Tibial artery (tissue), 4 donors: ENCODE results near the gene NUDC.

Source experiments
- DNase-seq, 2 donors: peaks; one replicate each; pipeline ENCODE4 v3.0.0-alpha.2; 2019
- H3K27ac ChIP-seq, 2 donors: fragments of 200-600 bp; sonication (generic) in 1 of 2; 1 replicate in 1 of 2; 2 replicates in 1 of 2; pipeline ENCODE4 v1.5.1; 2018 to 2019; ENCODE audit warnings: mild to moderate bottlenecking in 1 of 2
- H3K27me3 ChIP-seq, 2 donors: fragments of 200-600 bp; sonication (generic) in 1 of 2; one replicate each; pipeline versions ENCODE4 v1.5.1 to v1.6.0; 2016 to 2019
- H3K36me3 ChIP-seq, 3 donors: fragments of 200-600 bp; sonication (generic) in 2 of 3; one replicate each; pipeline ENCODE4 v1.5.1; 2016 to 2019; ENCODE audit warnings: mild to moderate bottlenecking in 2 of 3
- H3K4me1 ChIP-seq, 4 donors: fragments of 200-600 bp; sonication (generic) in 2 of 4; 1 replicate in 3 of 4; 2 replicates in 1 of 4; pipeline ENCODE4 v1.5.1; 2016 to 2019
- H3K4me3 ChIP-seq, 2 donors: fragments of 200-600 bp; sonication (generic) in 1 of 2; 1 replicate in 1 of 2; 2 replicates in 1 of 2; pipeline ENCODE4 v1.5.1; 2018 to 2019; ENCODE audit warnings: mild to moderate bottlenecking in 2 of 2
- H3K9me3 ChIP-seq, 3 donors: fragments of 200-600 bp; sonication (generic) in 1 of 3; one replicate each; pipeline ENCODE4 v1.5.1; 2016 to 2019
- CTCF ChIP-seq, 2 experiments: fragments of 200-600 bp in 1 of 2; fragments of 450-650 bp in 1 of 2; IDR thresholded peaks; one replicate each; pipeline ENCODE4 v1.5.1; 2017 to 2019; ENCODE audit warnings: antibody characterized with exemption in 2 of 2, mild to moderate bottlenecking in 1 of 2, moderate library complexity in 1 of 2
- intact Hi-C: fragments of 100-400 bp; cut with DNase I; formaldehyde crosslinking; loops from one replicate; pipeline ENCODE4 v1.15.0; 2023; ENCODE audit warnings: low total_unique reads

NUDC gene

DNA sequence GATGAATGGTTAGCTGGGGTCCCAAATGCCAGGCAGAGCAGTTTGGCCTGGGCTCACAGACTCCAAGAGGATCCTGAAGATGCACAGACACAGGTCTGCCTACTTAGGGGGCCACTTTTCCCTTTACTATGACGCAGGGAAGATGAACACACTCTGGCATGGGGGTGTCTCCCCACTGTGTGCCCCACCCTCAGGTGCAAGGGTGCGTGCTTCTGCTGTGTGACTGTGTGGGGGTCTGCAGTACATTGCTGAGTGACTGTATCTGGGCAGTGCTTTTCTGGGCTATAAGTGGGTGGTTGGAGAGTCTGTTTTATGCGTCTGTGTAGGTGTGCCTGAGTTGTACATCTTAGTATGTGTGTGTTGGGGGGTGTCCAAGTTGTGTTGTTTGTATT is 11.6 kb upstream of the NUDC start:
- no peaks in the 10 kb centered on the region for H3K27me3 ChIP-seq
- H3K4me3 ChIP-seq, result no peak overlapping the region
- no peak overlapping the region for H3K27ac ChIP-seq
- H3K36me3 ChIP-seq, result no peaks in the 10 kb centered on the region
- H3K9me3 ChIP-seq, result no peaks in the 10 kb centered on the region
- no peak for DNase-seq
- H3K4me1 ChIP-seq, result no peaks in the 10 kb centered on the region
- intact Hi-C loops, result no loop called here
- TF ChIP-seq CTCF (IDR thresholded peaks at IDR 0.05), result no peak

DNA sequence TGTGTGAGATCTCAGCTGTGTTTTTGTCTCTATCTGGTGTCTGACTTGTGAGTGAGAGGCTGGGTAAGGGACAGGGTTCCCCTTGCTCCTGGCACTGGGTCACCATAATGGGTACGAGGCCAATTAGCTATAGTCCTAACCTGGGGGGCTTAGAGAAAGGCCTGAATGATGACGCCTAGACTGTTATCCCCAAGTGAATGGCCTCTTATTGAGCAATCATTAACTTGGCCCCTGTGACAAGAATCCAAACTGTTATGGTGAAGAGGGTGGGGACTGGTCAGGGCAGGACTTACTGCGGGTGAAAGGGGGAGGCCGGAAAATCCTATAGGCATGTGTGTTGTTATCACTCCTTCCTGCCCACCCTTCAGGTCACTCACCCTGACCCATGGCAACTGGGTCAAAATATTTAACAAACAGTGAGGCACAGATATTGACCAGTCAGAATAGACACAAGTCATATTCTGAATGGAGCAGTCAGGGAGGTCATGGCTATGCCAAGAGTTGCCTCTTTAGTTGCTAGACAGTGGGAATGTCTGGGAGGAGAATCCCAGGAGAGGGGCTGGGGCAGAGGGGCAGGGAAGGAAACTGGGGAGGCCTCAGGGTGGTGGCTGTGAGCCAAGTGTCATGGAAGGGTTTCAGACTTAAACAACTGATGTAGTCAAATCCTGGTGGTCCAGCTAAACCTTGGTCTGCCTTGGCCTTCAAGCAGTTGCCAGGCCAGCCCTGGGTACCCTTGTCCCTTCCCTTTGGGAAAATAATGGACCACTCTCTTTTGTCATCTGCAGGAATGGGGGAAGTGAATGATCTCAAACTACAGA is 11.0 kb upstream of the NUDC start:
- Histone ChIP-seq H3K4me3 (no peak overlapping the region), H3K9me3 (no peaks in the 10 kb centered on the region), H3K4me1 (no peaks in the 10 kb centered on the region), H3K36me3 (no peaks in the 10 kb centered on the region), H3K27ac (no peak overlapping the region), H3K27me3 (no peaks in the 10 kb centered on the region)
- TF ChIP-seq CTCF (IDR thresholded peaks at IDR 0.05), result no peak
- intact Hi-C loops, result no loop called here
- DNase-seq, result no peak

DNA sequence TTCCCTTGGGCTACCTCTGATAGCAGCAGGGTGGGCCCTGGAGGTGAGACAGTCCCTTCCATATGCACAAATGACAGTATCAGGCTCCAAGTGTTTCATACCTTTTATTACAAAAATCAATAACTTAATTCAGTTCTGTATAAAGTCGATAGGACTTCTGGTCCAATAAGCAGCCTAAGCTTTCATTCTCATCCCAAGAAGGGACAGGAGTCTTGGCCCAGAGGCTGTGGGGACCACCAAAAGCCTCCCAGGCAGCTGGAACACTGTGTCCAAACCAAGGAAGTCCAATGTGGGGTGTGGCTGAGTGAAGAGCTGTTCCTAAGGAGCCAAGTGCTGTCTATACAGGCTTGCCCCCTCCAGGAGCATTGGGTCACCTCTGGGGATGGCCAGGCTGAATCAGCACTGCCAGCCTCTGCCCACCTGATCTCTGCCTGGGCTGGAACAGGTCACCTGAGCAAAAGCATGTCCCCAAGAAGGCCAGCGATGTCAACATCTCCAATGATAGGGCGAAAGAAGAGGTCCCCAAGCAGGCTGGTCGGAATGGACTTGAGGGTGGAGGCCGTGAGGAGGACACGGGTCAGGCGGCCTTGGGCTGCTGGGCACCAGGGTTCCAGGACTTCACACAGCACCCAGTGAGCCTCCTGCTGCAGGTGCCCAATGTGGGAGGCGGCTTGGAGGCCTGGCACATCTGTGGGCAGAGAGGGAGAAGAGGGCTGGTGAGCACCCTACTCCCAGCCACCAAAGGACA is 10.0 kb upstream of the NUDC start:
- no peaks in the 10 kb centered on the region for H3K9me3 ChIP-seq
- intact Hi-C loops, result no loop called here
- no peaks in the 10 kb centered on the region for H3K4me1 ChIP-seq
- no peak overlapping the region for H3K27ac ChIP-seq
- H3K36me3 ChIP-seq, result no peaks in the 10 kb centered on the region
- TF ChIP-seq CTCF (IDR thresholded peaks at IDR 0.05), result no peak
- DNase-seq, result no peak
- no peaks in the 10 kb centered on the region for H3K27me3 ChIP-seq
- H3K4me3 ChIP-seq, result no peak overlapping the region

- DNase-seq, result no peak
- Histone ChIP-seq H3K27ac (no peak overlapping the region), H3K4me3 (no peak overlapping the region), H3K9me3 (no peaks in the 10 kb centered on the region), H3K27me3 (no peaks in the 10 kb centered on the region), H3K4me1 (no peaks in the 10 kb centered on the region), H3K36me3 (no peaks in the 10 kb centered on the region)
- no peak for TF ChIP-seq CTCF (IDR thresholded peaks at IDR 0.05)
- intact Hi-C loops, result no loop called here
Observed at GRCh38 chr1:26912147-26912490, 9.4 kb upstream of the NUDC start.

GRCh38 chr1:26913389-26913753 is 8.2 kb upstream of the NUDC start:
- intact Hi-C loops, result no loop called here
- H3K4me1 ChIP-seq, result no peaks in the 10 kb centered on the region
- no peaks in the 10 kb centered on the region for H3K36me3 ChIP-seq
- no peak for TF ChIP-seq CTCF (IDR thresholded peaks at IDR 0.05)
- no peaks in the 10 kb centered on the region for H3K9me3 ChIP-seq
- no peak overlapping the region for H3K27ac ChIP-seq
- H3K4me3 ChIP-seq, result no peak overlapping the region
- no peaks in the 10 kb centered on the region for H3K27me3 ChIP-seq
- DNase-seq, result no peak
